ENCODE results near the gene EPO.
"Not testable (repeated sequence)": the region's sequence is repeated elsewhere in the genome, so short reads cannot be mapped to it uniquely, and the experiment has no call there.

Gene EPO

GRCh38 chr7:100682991-100683658, 37.1 kb upstream of the EPO start:
- no peak for FAIRE-seq
- no peak for DNase-seq (ENCODE audit: low spot score)

- DNase-seq (ENCODE audit: low spot score): no peak
- FAIRE-seq: no peak
These were observed 36.4 kb upstream of the EPO start for GRCh38 chr7:100683659-100684533.

DNA sequence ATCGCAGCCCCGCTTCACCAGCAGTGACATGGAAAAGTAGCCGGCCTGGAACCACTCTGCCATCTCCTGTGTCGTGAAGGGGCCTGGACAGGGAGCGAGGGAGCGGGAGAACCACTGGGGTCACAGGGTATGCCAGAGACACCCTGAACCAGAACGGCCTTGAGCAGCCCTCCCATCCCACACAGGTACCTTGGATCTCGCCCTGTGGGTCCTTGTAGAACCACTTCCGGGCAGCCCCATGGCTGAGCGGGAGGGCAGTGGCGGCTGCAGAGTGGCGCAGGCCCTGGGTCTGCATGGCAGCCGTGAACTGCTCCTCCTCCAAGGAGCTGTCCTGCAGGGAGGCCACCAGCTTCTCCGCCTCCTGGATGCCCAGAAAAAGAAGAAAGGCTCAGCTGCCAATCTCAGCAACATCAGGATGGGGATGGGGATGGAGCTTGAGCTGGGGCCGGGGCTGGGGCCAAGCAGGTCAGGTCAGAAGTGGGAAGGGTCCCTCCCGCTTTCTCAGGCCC, 35.7 kb upstream of the EPO start:
- DNase-seq (ENCODE audit: low spot score) (no peak), FAIRE-seq (no peak)

GRCh38 chr7:100685049-100685605, 35.1 kb upstream of the EPO start:
- FAIRE-seq: no peak
- no peak for DNase-seq (ENCODE audit: low spot score)

GRCh38 chr7:100685631-100686145, 34.6 kb upstream of the EPO start:
- no peak for FAIRE-seq
- no peak for DNase-seq (ENCODE audit: low spot score)

DNA sequence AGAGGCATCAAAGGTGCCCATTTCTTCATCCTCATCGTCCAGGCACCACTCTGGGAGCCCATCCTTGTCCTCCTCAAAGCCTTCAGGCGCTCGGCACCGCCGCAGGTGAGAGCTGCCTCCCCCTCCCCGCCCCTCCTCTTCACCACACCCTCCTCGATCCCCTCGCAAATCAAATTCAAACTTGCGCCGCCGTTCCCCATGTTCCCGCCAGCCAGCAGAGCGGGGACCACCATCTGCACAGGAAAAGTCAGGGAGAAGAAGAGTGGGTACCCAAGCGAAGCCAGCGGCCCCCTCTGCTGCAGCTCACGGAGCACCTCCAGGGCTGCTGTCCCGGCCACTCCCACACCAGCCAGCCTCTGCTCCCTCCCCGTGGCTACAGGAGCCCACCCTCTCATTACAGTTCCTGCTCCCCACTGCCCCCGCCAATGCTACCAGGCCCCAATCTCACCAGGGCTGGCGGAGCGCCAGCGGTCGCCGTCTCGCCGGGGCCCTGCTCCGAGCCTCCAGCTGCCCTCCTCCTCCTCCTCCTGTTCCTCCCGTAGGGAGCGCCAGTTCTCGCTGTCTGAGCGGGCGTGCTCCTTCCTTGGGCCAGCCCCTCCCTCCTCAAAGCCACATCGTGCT, 34.0 kb upstream of the EPO start:
- FAIRE-seq (no peak), DNase-seq (ENCODE audit: low spot score) (no peak)

DNA sequence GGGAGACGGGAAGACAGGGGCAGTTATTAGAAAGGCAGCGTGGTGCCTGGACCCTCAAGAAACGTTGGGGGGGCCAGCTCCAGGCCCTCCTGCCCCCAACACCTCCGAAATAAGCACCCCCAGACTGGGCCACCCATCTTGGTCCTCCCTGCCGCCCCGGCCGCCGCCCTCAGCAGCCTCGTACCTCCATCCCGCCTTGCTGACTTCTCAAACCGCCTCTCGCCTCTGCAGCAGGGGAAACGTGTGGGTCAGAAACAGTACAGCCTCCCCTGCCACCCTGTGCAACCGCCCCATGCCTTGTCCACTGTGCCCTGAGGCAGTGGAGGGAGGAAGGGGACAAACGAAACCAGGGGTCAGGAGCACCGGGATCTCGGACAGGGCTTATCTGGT, 33.5 kb upstream of the EPO start:
- FAIRE-seq (no peak), DNase-seq (ENCODE audit: low spot score) (no peak)

GRCh38 chr7:100687261-100687660, 33.0 kb upstream of the EPO start:
- DNase-seq (ENCODE audit: low spot score) (no peak), FAIRE-seq (no peak)

DNA sequence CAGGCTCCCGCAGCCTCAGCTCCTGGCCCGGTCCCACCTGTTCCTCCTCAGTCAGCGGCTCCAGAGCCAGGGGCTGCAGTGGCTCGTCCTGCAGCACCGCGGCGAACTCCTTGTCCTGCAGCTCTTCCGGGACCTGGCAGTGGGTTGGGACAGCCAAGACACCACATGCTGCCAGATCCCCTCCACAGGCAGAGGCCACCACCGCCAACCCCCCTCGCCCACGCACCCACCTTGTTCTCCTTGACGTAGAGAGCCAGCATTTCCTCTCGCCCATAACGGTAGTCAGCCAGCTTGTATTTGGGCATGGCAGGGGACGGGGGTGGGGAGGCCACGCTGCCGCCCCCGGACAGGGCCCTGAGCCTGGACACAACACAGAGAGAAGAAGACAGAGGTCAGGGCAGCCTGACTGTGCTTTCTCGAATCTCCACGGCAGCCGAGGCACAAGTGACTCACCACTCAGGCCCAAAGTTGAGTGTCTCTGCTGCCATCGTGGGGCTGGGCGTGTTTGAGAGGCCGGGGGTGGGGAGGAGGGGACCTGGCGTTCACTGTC, 32.4 kb upstream of the EPO start:
- FAIRE-seq: peak; percentile 17
- no peak for DNase-seq (ENCODE audit: low spot score)

DNA sequence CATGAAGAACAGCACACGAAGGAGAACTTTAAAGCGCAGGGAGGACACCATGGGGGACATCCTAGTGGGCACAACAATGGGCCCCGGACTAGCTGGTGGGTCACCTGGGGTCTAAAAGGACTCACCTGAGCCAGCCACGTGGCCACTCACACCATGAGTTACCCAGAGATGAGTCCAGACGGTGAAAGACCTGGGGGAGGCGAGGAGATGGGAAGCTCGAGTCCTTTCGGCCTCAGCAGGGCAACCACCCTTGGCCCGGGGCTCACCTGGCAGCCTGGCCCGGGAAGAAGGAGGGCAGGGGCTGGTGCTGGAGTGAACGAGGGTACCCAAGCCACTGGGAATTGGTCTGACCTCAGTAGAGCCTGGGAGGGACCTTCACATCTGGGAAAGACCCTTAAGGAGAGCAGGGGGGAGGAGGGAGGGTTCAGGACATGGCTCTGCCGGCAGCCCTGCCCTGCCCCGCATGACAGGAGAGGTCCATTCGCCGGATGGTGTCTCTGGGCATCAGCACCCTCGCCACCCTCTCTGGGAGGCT, 31.9 kb upstream of the EPO start:
- DNase-seq (ENCODE audit: low spot score): no peak
- FAIRE-seq: no peak

- FAIRE-seq: no peak
- DNase-seq (ENCODE audit: low spot score): no peak
These were observed 30.8 kb upstream of the EPO start for GRCh38 chr7:100689230-100690135.

- peak; percentile 90 for DNase-seq (ENCODE audit: low spot score)
- peak; percentile 75 for FAIRE-seq
These were observed 28.3 kb upstream of the EPO start for GRCh38 chr7:100691676-100692577.

DNA sequence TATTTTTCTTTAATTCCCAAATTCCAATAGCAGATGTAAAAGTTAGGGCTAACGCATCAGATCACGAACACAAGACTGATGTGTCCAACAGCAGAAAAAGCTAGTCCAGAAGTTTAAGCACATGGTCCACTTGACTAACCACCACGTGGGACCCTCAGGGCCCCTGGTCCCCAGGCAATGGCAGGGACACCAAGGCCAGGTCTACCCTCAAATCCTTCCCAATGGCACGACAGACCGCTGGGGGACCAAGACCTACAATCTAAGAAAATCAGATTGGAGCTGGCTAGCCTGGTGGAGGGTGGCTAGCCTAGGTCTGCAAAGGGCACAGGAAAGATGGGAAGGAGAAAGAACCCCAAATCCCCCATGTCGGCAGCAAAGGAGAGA, 27.7 kb upstream of the EPO start:
- DNase-seq (ENCODE audit: low spot score): no peak
- FAIRE-seq: peak; percentile 56

DNA sequence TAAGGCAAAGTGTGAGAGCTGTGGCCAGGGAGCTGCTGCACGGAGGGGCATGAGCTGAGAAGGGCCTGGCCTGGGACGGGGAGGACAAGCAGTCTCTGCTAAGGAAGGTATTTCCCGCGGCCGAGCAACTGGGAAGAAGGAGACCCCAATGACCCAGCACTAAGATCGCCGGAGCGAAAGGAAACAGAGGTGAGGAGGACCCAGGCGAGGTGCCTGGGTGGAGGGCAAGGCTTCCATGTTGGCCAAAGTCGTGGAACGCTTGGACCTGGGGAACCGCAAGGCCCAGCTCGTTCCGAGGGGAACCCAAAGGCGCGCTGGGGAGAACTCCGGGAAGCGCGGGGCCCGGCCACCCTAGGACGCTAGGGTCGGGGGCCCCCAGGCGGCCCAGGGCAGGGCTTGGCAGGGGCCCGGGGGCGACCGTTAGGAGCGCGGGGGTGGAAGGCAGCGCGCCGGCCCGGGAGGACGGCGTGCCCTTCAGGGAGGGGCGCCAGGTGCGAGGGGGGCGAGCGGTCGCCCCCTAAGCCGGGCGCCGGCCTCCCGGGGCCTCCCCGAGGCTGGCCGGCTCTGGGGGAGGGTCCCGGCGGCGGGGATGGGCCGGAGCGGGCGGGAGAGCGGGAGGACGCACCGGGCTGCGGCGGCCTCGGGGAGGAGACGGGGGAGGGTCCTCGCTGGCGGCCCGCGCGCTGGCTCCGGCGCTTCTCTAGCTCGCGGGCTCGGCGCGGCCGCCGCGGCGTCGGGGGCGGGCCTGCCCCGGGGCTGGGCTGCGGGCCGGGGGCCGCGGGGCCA, 26.8 kb upstream of the EPO start:
- FAIRE-seq: no peak
- DNase-seq (ENCODE audit: low spot score): peak; percentile 68

DNA sequence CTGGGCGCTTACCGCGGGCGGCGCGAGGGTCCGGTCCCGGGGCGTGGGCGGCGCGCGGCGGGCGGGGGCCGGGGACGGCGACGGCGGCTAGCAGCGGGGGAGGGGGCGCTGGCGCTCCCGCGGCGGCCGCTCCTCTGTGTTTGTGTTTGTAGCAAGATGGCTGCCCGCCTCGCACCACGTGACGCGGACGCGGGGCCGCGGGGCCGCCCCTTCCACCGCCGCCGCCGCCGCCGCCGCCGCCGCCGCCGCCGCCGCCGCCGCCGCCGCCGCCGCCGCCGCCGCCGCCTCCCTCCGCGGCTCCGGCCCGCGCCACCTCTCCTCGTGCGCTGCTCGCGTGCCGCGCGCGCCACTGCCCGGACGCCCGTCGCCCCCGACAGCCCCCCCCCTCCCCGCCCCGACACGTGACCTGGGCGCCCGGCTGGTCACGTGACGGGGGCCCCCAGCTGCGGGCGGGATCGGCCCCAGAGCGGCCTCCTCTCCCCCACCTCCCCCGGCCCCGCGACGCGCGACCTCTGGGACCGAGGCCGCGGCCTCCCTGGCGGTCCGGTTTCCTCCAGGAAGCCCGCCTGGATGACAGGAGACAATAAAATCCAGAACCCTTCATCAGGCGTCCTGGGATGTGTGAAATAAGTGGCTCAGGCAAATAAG, 26.0 kb upstream of the EPO start, which contains the start of gene GIGYF1:
Gene GIGYF1, minus strand, starts transcription at position 153 of the 648 bp plus-strand sequence. CDS start 6,012 bp downstream, outside the sequence.
- DNase-seq (ENCODE audit: low spot score): peak; percentile 98
- no peak for FAIRE-seq

DNA sequence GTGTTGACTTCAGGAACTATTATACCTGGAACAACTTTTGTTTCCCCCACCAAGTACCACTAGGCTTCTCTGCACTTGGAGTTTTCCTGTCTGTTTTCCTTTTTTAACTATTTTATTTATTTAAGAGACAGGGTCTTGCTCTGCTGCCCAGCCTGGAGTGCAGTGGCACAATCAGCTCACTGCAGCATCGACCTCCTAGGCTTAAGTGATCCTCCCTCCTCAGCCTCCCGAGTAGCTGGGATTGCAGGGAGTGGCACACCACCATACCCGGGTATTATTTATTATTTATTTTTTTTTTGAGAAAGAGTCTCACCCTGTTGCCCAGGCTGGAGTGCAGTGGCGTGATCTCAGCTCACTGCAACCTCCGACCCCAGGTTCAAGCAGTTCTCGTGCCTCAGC, 24.1 kb upstream of the EPO start:
- no peak for DNase-seq (ENCODE audit: low spot score)
- FAIRE-seq: no peak

- FAIRE-seq: no peak
- no peak for DNase-seq (ENCODE audit: low spot score)
These were observed 21.2 kb upstream of the EPO start for GRCh38 chr7:100699018-100699417.

GRCh38 chr7:100701089-100701488, 19.2 kb upstream of the EPO start:
- DNase-seq (ENCODE audit: low spot score); FAIRE-seq: not testable (repeated sequence)
